ENCODE results near the gene ACER3.

The ACER3 gene

GRCh38 chr11:76830639-76831327 lies 29.9 kb upstream of the ACER3 start:
- Histone ChIP-seq H3K27ac (ENCODE audit: low read length) (no peak overlapping the region), H3K4me3 (ENCODE audit: low read length) (no peak overlapping the region), H3K4me2 (ENCODE audit: low read length) (no peak overlapping the region), H4K20me1 (ENCODE audit: insufficient read depth, low read length) (no peaks in the 10 kb centered on the region), H3K27me3 (ENCODE audit: low read depth, low read length) (no peaks in the 10 kb centered on the region), H3K4me1 (ENCODE audit: low read length) (0 out of 2 replicates have a peak, but pooled peaks cover under 1% of the 10 kb centered on the region), H3K36me3 (replicated peaks; ENCODE audit: low read depth, low read length) (no peaks in the 10 kb centered on the region), H3K9ac (ENCODE audit: low read length) (no peak overlapping the region), H3K9me3 (ENCODE audit: insufficient read depth, low read length) (no peaks in the 10 kb centered on the region), H3K79me2 (ENCODE audit: low read length) (no peaks in the 10 kb centered on the region), H2AFZ (ENCODE audit: low read depth, low read length) (no peak overlapping the region)
- no peak for TF ChIP-seq EZH2phosphoT487 (IDR thresholded peaks at IDR 0.05; ENCODE audit: low read depth)
- TF ChIP-seq CTCF (IDR thresholded peaks at IDR 0.05; ENCODE audit: low read depth, low read length), result no peak

GRCh38 chr11:76831686-76832310 lies 28.9 kb upstream of the ACER3 start:
- Histone ChIP-seq H3K4me3 (ENCODE audit: low read length) (no peak overlapping the region), H4K20me1 (ENCODE audit: insufficient read depth, low read length) (no peaks in the 10 kb centered on the region), H3K79me2 (ENCODE audit: low read length) (no peaks in the 10 kb centered on the region), H3K27me3 (ENCODE audit: low read depth, low read length) (no peaks in the 10 kb centered on the region), H3K36me3 (replicated peaks; ENCODE audit: low read depth, low read length) (no peaks in the 10 kb centered on the region), H3K4me2 (ENCODE audit: low read length) (no peak overlapping the region), H3K4me1 (ENCODE audit: low read length) (no peaks in the 10 kb centered on the region), H3K9ac (ENCODE audit: low read length) (no peak overlapping the region), H3K27ac (ENCODE audit: low read length) (no peak overlapping the region), H3K9me3 (ENCODE audit: insufficient read depth, low read length) (no peaks in the 10 kb centered on the region), H2AFZ (ENCODE audit: low read depth, low read length) (no peak overlapping the region)
- TF ChIP-seq EZH2phosphoT487 (IDR thresholded peaks at IDR 0.05; ENCODE audit: low read depth) (no peak), CTCF (IDR thresholded peaks at IDR 0.05; ENCODE audit: low read depth, low read length) (no peak)

GRCh38 chr11:76832361-76832760 lies 28.4 kb upstream of the ACER3 start:
- no peak overlapping the region for H3K4me2 ChIP-seq (ENCODE audit: low read length)
- H2AFZ ChIP-seq (ENCODE audit: low read depth, low read length), result no peak overlapping the region
- peaks cover under 1% of the 10 kb centered on the region; the same call in 1 of the 2 replicates for H3K4me1 ChIP-seq (ENCODE audit: low read length)
- H3K9me3 ChIP-seq (ENCODE audit: insufficient read depth, low read length), result no peaks in the 10 kb centered on the region
- H3K79me2 ChIP-seq (ENCODE audit: low read length), result no peaks in the 10 kb centered on the region
- H4K20me1 ChIP-seq (ENCODE audit: insufficient read depth, low read length), result no peaks in the 10 kb centered on the region
- no peak overlapping the region for H3K4me3 ChIP-seq (ENCODE audit: low read length)
- H3K27ac ChIP-seq (ENCODE audit: low read length), result no peak overlapping the region
- H3K27me3 ChIP-seq (ENCODE audit: low read depth, low read length), result peaks cover 1% of the 10 kb centered on the region; the same call in 1 of the 2 replicates
- H3K36me3 ChIP-seq (replicated peaks; ENCODE audit: low read depth, low read length), result no peaks in the 10 kb centered on the region
- TF ChIP-seq CTCF (IDR thresholded peaks at IDR 0.05; ENCODE audit: low read depth, low read length), result no peak
- no peak for TF ChIP-seq EZH2phosphoT487 (IDR thresholded peaks at IDR 0.05; ENCODE audit: low read depth)
- no peak overlapping the region for H3K9ac ChIP-seq (ENCODE audit: low read length)

- no peak for TF ChIP-seq CTCF (IDR thresholded peaks at IDR 0.05; ENCODE audit: low read depth, low read length)
- TF ChIP-seq EZH2phosphoT487 (IDR thresholded peaks at IDR 0.05; ENCODE audit: low read depth), result no peak
- Histone ChIP-seq H2AFZ (ENCODE audit: low read depth, low read length) (no peak overlapping the region), H3K27me3 (ENCODE audit: low read depth, low read length) (peaks cover 17% of the 10 kb centered on the region), H3K4me1 (ENCODE audit: low read length) (peaks cover 8% of the 10 kb centered on the region), H3K79me2 (ENCODE audit: low read length) (no peaks in the 10 kb centered on the region), H3K27ac (ENCODE audit: low read length) (no peak overlapping the region), H3K9me3 (ENCODE audit: insufficient read depth, low read length) (no peaks in the 10 kb centered on the region), H3K9ac (ENCODE audit: low read length) (no peak overlapping the region), H3K36me3 (replicated peaks; ENCODE audit: low read depth, low read length) (no peaks in the 10 kb centered on the region), H3K4me3 (ENCODE audit: low read length) (no peak overlapping the region), H3K4me2 (ENCODE audit: low read length) (no peak overlapping the region), H4K20me1 (ENCODE audit: insufficient read depth, low read length) (no peaks in the 10 kb centered on the region)
These were observed 26.6 kb upstream of the ACER3 start for GRCh38 chr11:76834151-76834550.
